Thoracic aorta (tissue), 2 donors: ENCODE results near the gene PCCA. TPM values are rescaled to one million over a fixed set of nuclear protein-coding genes. Genes with fewer than 3 reads are reported as not detected.
"Not testable (repeated sequence)": the region's sequence is repeated elsewhere in the genome, so short reads cannot be mapped to it uniquely, and the experiment has no call there.

Source experiments
- ATAC-seq: fragments of 150-250 bp; one replicate; pipeline ENCODE4 v1.8.0; 2017; ENCODE audit warnings: low read depth; ENCODE audit not compliant: insufficient number of reproducible peaks, low FRiP score
- DNase-seq: peaks from one replicate; pipeline ENCODE4 v3.0.0-alpha.2; 2020; ENCODE audit warnings: low spot score
- H3K27ac ChIP-seq, 2 donors: fragments of 200-600 bp; sonication (generic); 1 replicate in 1 of 2; 2 replicates in 1 of 2; pipeline ENCODE4 v1.5.1; 2016; ENCODE audit warnings: mild to moderate bottlenecking in 2 of 2, moderate library complexity in 2 of 2
- H3K27me3 ChIP-seq: fragments of 200-600 bp; sonication (generic); replicated peaks from 2 replicates; pipeline ENCODE4 v1.6.0; 2016; ENCODE audit warnings: mild to moderate bottlenecking; ENCODE audit not compliant: insufficient read depth
- H3K36me3 ChIP-seq: fragments of 200-600 bp; sonication (generic); one replicate; pipeline ENCODE4 v1.5.1; 2016
- H3K4me1 ChIP-seq, 2 donors: fragments of 200-600 bp; sonication (generic); 1 replicate in 1 of 2; 2 replicates in 1 of 2; pipeline versions ENCODE4 v1.5.1 to v1.6.0; 2016; ENCODE audit warnings: low read depth in 2 of 2, mild to moderate bottlenecking in 1 of 2; ENCODE audit not compliant: control insufficient read depth in 1 of 2
- H3K4me3 ChIP-seq: fragments of 200-600 bp; sonication (generic); 2 replicates; pipeline ENCODE4 v1.5.1; 2016; ENCODE audit warnings: mild to moderate bottlenecking
- H3K9me3 ChIP-seq: fragments of 200-600 bp; sonication (generic); 2 replicates; pipeline ENCODE4 v1.5.1; 2016
- total RNA-seq, 2 donors: library from RNA; depleted of rRNA; stranded (reverse); fragments of >200 nt; gene quantifications; one replicate each; pipeline versions ENCODE4 v1.1.0 to v1.2.3, GENCODE V29; 2016
- TF ChIP-seq, protein P1 (sequence below): fragments of 200-600 bp; sonication (generic); IDR thresholded peaks from one replicate; pipeline ENCODE4 v1.5.1; 2019; ENCODE audit warnings: antibody characterized with exemption

The PCCA gene
- total RNA-seq, 2 donors from 2014 or later, result 17.2 to 51.6 TPM

DNA sequence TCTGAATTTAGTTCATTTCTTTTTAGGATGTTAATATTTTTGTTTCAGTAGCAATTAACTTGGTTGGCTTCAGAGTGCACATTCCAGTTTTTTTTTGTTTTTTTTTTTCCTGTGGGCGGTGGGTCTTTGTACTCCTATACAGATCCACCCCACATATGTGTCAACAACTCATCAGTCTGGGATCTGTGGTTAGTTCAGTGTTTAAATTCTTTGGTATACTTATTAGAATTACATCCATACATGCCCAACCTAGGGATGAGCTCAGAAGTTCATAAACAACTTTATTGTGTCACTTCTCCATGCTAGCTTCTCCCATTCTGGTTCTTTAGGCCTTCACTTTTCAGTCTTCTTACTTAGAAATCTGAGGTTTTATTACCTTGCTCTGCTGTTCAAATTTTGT lies 50.9 kb downstream of the PCCA start:
- Histone ChIP-seq H3K9me3 (no peaks in the 10 kb centered on the region), H3K27ac (no peak overlapping the region), H3K4me3 (no peak overlapping the region), H3K4me1 (no peaks in the 10 kb centered on the region), H3K36me3 (no peaks in the 10 kb centered on the region), H3K27me3 (no peaks in the 10 kb centered on the region)
- DNase-seq (no peak), ATAC-seq (no peak)
- TF ChIP-seq, protein P1, sequence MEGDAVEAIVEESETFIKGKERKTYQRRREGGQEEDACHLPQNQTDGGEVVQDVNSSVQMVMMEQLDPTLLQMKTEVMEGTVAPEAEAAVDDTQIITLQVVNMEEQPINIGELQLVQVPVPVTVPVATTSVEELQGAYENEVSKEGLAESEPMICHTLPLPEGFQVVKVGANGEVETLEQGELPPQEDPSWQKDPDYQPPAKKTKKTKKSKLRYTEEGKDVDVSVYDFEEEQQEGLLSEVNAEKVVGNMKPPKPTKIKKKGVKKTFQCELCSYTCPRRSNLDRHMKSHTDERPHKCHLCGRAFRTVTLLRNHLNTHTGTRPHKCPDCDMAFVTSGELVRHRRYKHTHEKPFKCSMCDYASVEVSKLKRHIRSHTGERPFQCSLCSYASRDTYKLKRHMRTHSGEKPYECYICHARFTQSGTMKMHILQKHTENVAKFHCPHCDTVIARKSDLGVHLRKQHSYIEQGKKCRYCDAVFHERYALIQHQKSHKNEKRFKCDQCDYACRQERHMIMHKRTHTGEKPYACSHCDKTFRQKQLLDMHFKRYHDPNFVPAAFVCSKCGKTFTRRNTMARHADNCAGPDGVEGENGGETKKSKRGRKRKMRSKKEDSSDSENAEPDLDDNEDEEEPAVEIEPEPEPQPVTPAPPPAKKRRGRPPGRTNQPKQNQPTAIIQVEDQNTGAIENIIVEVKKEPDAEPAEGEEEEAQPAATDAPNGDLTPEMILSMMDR, result no peak

DNA sequence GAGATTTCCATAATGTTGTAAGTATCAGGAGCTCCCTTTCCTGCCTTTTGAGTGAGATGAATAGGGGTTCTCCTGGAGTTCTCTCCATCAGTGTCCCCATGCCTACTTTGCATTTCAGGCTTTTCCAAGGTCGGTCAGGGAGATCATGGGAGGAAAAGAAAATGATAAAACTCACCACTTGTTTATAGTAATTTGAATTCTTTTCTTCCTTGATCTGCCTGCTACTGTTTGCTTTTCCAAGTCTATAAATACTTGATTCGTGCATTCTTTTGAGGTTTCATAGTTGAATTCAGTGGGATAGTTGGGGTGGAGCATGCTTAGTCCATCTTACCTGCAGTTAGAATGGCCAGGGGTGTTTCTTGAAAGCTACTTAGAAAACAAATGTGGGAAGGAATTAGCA lies 51.5 kb downstream of the PCCA start:
- no peak for DNase-seq
- Histone ChIP-seq H3K27me3 (no peaks in the 10 kb centered on the region), H3K27ac (no peak overlapping the region), H3K9me3 (no peaks in the 10 kb centered on the region), H3K4me1 (no peaks in the 10 kb centered on the region), H3K4me3 (no peak overlapping the region), H3K36me3 (no peaks in the 10 kb centered on the region)
- TF ChIP-seq, protein P1, result no peak
- ATAC-seq, result no peak

DNA sequence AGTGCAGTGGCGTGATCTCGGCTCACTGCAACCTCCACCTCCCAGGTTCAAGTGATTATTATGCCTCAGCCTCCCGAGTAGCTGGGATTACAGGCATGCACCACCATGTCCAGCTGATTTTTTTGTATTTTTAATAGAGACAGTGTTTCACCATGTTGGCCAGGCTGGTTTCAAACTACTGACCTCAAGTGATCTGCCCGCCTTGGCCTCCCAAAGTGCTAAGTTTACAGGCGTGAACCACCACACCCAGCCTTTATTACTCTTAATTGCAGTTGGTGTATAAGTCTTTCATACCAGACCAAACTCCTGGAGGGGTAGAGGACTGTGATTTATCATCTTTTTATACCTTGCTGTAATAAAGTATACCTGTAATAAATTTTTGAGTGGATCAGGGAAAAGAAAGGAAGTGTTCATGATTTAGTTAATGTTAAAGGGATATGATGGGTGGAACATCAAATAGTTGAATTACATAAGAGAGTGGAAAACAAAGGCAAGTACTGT lies 52.6 kb downstream of the PCCA start:
- not testable (repeated sequence) for H3K27ac ChIP-seq, ATAC-seq, H3K4me1 ChIP-seq, H3K4me3 ChIP-seq, DNase-seq, H3K36me3 ChIP-seq, H3K27me3 ChIP-seq, H3K9me3 ChIP-seq

DNA sequence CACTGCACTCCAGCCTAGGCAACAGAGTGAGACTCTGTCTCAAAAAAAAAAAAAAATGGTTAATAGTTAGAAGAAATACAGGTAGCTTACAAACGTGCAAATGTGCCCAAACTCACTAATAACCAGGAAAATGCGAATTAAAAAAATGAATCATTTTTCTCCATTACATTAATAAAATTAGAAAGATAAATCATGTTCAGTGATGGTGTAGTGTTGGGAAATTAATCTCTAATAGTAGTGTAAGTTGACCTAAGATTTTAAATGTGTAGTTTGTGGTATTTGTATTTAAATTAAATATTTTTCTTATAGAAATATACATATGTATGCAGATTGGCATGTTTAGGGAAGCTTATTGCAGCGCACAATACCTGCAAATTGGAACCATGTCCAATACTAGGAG lies 57.6 kb downstream of the PCCA start:
- Histone ChIP-seq H3K36me3 (no peaks in the 10 kb centered on the region), H3K27ac (no peak overlapping the region), H3K27me3 (no peaks in the 10 kb centered on the region), H3K4me1 (no peaks in the 10 kb centered on the region), H3K9me3 (no peaks in the 10 kb centered on the region), H3K4me3 (no peak overlapping the region)
- TF ChIP-seq, protein P1, result no peak
- ATAC-seq (no peak), DNase-seq (no peak)

DNA sequence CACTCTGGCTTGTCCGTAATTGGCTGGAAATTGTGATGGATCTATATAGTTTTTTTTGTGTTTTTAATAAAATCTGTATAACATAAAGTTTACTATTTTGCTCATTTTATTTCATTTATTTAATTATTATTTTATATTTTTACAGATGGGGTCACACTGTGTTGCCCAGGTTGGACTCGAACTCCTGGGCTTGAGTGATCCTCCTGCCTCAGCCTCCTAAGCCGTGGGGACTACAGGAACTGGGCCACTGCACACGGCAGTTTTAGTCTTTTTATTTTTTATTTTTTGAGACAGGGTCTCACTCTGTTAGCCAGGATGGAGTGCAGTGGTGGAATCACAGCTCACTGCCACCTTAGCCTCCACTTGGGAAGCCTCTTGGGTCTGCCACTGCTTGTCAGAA lies 58.9 kb downstream of the PCCA start:
- H3K4me1 ChIP-seq, result no peaks in the 10 kb centered on the region
- TF ChIP-seq, protein P1, result no peak
- ATAC-seq, result no peak

DNA sequence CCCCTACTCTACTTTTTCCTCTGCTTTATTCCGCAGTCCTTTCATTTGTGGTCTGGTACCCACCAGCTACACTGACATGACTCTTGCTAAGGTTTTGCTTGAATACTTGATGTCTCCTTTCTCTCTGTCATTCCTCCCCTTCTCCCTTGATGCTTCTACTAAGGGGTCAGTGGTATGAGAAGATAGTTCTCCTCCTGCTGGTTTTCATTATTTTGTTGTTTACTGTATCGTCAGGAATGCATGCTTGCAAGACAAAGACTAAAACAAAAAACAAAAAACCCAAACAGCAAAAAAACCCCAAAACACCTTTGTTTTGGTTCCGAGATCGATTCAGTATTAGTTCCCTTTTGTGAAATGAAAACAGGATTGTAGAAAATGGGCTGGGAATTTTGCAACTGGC lies 59.5 kb downstream of the PCCA start:
- Histone ChIP-seq H3K4me1 (no peaks in the 10 kb centered on the region), H3K36me3 (no peaks in the 10 kb centered on the region), H3K27ac (no peak overlapping the region), H3K9me3 (no peaks in the 10 kb centered on the region), H3K4me3 (no peak overlapping the region), H3K27me3 (no peaks in the 10 kb centered on the region)
- ATAC-seq (no peak), DNase-seq (no peak)
- TF ChIP-seq, protein P1, result no peak

More for the DNA sequence above, 58.9 kb downstream of the PCCA start:
- Histone ChIP-seq H3K36me3 (no peaks in the 10 kb centered on the region), H3K4me3 (no peak overlapping the region), H3K9me3 (no peaks in the 10 kb centered on the region), H3K27ac (no peak overlapping the region), H3K27me3 (no peaks in the 10 kb centered on the region)
- no peak for DNase-seq
